ENCODE results near the gene RAG1.

Gene RAG1

GRCh38 chr11:36591433-36591832, 23.6 kb downstream of the RAG1 start:
- no peak for DNase-seq

- DNase-seq, result peak; percentile 32
Observed at GRCh38 chr11:36594316-36594989, 26.6 kb downstream of the RAG1 start, which contains the start of gene IFTAP. TSS of gene IFTAP (plus strand) at chr11:36594502. CDS start at chr11:36610104, 15,602 bp downstream.

GRCh38 chr11:36596880-36597279, 29.1 kb downstream of the RAG1 start:
- no peak for DNase-seq

GRCh38 chr11:36598051-36598450, 30.2 kb downstream of the RAG1 start, which contains the start of gene RAG2:
TSS of gene RAG2 (minus strand) at chr11:36598236. CDS start at chr11:36594168, 4,068 bp downstream.
- no peak for DNase-seq

GRCh38 chr11:36600180-36600579, 32.4 kb downstream of the RAG1 start:
- no peak for DNase-seq

- DNase-seq, result no peak
Observed at GRCh38 chr11:36601155-36601554, 33.3 kb downstream of the RAG1 start.

- DNase-seq, result no peak
Observed at GRCh38 chr11:36602135-36602534, 34.3 kb downstream of the RAG1 start.

GRCh38 chr11:36605221-36606216, 37.7 kb downstream of the RAG1 start:
- DNase-seq, result no peak

GRCh38 chr11:36608491-36609199, 40.8 kb downstream of the RAG1 start:
- DNase-seq, result no peak

GRCh38 chr11:36609383-36609782, 41.6 kb downstream of the RAG1 start:
- no peak for DNase-seq

- no peak for DNase-seq
Observed at GRCh38 chr11:36615826-36616225, 48.0 kb downstream of the RAG1 start.

- DNase-seq, result no peak
Observed at GRCh38 chr11:36617543-36618362, 49.9 kb downstream of the RAG1 start.

- no peak for DNase-seq
Observed at GRCh38 chr11:36618363-36619047, 50.7 kb downstream of the RAG1 start.

GRCh38 chr11:36619502-36619901, 51.7 kb downstream of the RAG1 start:
- no peak for DNase-seq

- no peak for DNase-seq
Observed at GRCh38 chr11:36620246-36620645, 52.4 kb downstream of the RAG1 start.

- no peak for DNase-seq
Observed at GRCh38 chr11:36622431-36623136, 54.8 kb downstream of the RAG1 start.

GRCh38 chr11:36623494-36623893, 55.7 kb downstream of the RAG1 start:
- DNase-seq, result no peak

GRCh38 chr11:36627006-36627405, 59.2 kb downstream of the RAG1 start:
- DNase-seq, result no peak

GRCh38 chr11:36627471-36627870, 59.7 kb downstream of the RAG1 start:
- no peak for DNase-seq

- no peak for DNase-seq
Observed at GRCh38 chr11:36628141-36628540, 60.3 kb downstream of the RAG1 start.

- DNase-seq, result no peak
Observed at GRCh38 chr11:36628765-36629244, 61.0 kb downstream of the RAG1 start.
